Measurements from ENCODE around the gene SPRY4. TPM values are rescaled to one million over a fixed set of nuclear protein-coding genes. Genes with fewer than 3 reads are reported as not detected.

SPRY4 gene
- total and polyA plus RNA-seq, 2 of the 4 experiments (the other 2 are of a cell fraction), result 8.4 to 21.0 TPM

DNA sequence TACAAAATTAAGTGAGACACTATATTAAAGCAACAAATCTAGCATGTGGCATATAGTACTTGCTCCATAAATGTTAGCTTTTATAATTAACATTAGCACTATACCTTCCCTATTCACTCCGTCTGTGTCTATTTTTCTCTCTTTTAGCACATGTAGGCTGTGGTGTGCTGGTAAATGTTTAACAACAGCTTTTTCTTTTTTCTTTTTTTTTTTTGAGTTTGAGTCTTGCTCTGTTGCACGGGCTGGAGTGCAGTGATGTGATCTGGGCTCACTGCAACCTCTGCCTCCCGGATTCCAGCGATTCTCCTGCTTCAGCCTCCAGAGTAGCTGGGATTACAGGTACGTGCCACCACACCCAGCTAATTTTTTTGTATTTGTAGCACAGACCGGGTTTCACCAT lies 62.1 kb downstream of the SPRY4 start:
- H2AK5ac ChIP-seq (ENCODE audit: low read depth, low read length), result no peak overlapping the region
- no peaks in the 10 kb centered on the region for H4K20me1 ChIP-seq (ENCODE audit: insufficient read depth, low read length)
- TF ChIP-seq BHLHE40 (IDR thresholded peaks at IDR 0.05; ENCODE audit: low read depth, low read length) (no peak), MXI1 (IDR thresholded peaks at IDR 0.05; ENCODE audit: borderline replicate concordance, low read depth, low read length) (no peak)
- TF ChIP-seq, protein P1, sequence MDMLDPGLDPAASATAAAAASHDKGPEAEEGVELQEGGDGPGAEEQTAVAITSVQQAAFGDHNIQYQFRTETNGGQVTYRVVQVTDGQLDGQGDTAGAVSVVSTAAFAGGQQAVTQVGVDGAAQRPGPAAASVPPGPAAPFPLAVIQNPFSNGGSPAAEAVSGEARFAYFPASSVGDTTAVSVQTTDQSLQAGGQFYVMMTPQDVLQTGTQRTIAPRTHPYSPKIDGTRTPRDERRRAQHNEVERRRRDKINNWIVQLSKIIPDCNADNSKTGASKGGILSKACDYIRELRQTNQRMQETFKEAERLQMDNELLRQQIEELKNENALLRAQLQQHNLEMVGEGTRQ (IDR thresholded peaks at IDR 0.05; ENCODE audit: low read depth, low read length), result no peak
- H2AFZ ChIP-seq (replicated peaks; ENCODE audit: low read length, poor library complexity), result no peak overlapping the region
- no peak overlapping the region for H2BK5ac ChIP-seq (ENCODE audit: low read depth, low read length, poor library complexity, severe bottlenecking)
- H2BK120ac ChIP-seq (ENCODE audit: low read depth, low read length), result no peak overlapping the region
- H2AK9ac ChIP-seq (replicated peaks; ENCODE audit: low read depth, low read length, poor library complexity), result no peak overlapping the region
- no peak overlapping the region for H4K91ac ChIP-seq (ENCODE audit: insufficient read depth, low read depth, low read length)
- no peaks in the 10 kb centered on the region for H3K9me1 ChIP-seq (ENCODE audit: insufficient read depth, low read length)
- H3K9ac ChIP-seq (ENCODE audit: low read depth, low read length), result no peak overlapping the region
- no CpG with 5 or more reads among the region's 6 CpGs for WGBS, 2 experiments (ENCODE audit: extremely low coverage in 2 of 2, insufficient read length in 1 of 2)
- no peaks in the 10 kb centered on the region for H3K27me3 ChIP-seq (ENCODE audit: control insufficient read depth, insufficient read depth, low read length)
- H3K18ac ChIP-seq (ENCODE audit: low read depth, low read length), result no peak overlapping the region
- ChIA-PET CTCF (interaction anchor here (0.6 to 1.2 kb wide), 2 partner anchors 9 to 938 kb away, joined by 3 read pairs; no protein-coding TSS in a partner anchor), POLR2A (ENCODE audit: unreplicated experiment) (no interaction called here)
- no peaks in the 10 kb centered on the region for H3K79me1 ChIP-seq (ENCODE audit: low read depth in 1 of 2, low read length in 2 of 2)
- ATAC-seq (ENCODE audit: low read depth) (no peak), DNase-seq (no peak)
- H3K9me3 ChIP-seq (ENCODE audit: control insufficient read depth, insufficient read depth, low read length), result no peaks in the 10 kb centered on the region
- no TSS peak for BruUV-seq (replicated peaks)
- dilution Hi-C loops (cut with HindIII; ENCODE audit: low sequenced_read_pairs, unreplicated experiment), result no loop called here
- H2BK15ac ChIP-seq (ENCODE audit: low read depth, low read length), result no peak overlapping the region
- intact Hi-C loops (cut with micrococcal nuclease), result no loop called here
- no peaks in the 10 kb centered on the region for H3K36me3 ChIP-seq (ENCODE audit: control insufficient read depth, insufficient read depth, low read length)
- in situ Hi-C loops (cut with MboI; ENCODE audit: low sequenced_read_pairs), result no loop called here
- H4K5ac ChIP-seq (ENCODE audit: low read depth, low read length), result no peak overlapping the region
- no peak overlapping the region for H3K23ac ChIP-seq (ENCODE audit: low read depth, low read length)
- H2BK20ac ChIP-seq (ENCODE audit: low read depth, low read length), result no peak overlapping the region
- H4K8ac ChIP-seq (ENCODE audit: low read depth in 2 of 2, low read length in 2 of 2), result no peak overlapping the region
- no peak overlapping the region for H3K4me2 ChIP-seq (ENCODE audit: low read depth, low read length)
- H3K4me1 ChIP-seq (ENCODE audit: control insufficient read depth, insufficient read depth, low read length), result no peaks in the 10 kb centered on the region
- H3K4ac ChIP-seq (ENCODE audit: low read depth, low read length), result no peak overlapping the region
- H3K4me3 ChIP-seq (ENCODE audit: insufficient read depth, low read depth, low read length), result no peak overlapping the region
- no peak overlapping the region for H3K56ac ChIP-seq (ENCODE audit: extremely low read depth, insufficient read depth, low read length)
- H3K27ac ChIP-seq (ENCODE audit: insufficient read depth, low read length), result no peak overlapping the region
- no peak overlapping the region for H3K14ac ChIP-seq (replicated peaks; ENCODE audit: low read depth, low read length)

Small RNAs within 50 kb of the gene (microRNA-seq; reads per million reads assigned to microRNA genes)
- gene RF02038 (ENCODE audit: insufficient read depth, insufficient read length) (not detected), gene RF02039 (ENCODE audit: insufficient read depth, insufficient read length) (not detected)

Small RNAs within 50 kb of the gene (small RNA-seq; reads per million reads assigned to genes)
- 0 reads per million in 5 experiments for gene RF02038
- gene RF02039, result 0 reads per million in 5 experiments

Other genes with a start within 250 kb of the SPRY4 start
- 7.7 and 21.9 TPM in 2 replicates for gene NDFIP1, start 216.2 kb downstream of the SPRY4 start, total RNA-seq (2012; rRNA removed)
- gene NDFIP1, start 216.2 kb downstream of the SPRY4 start, polyA plus RNA-seq (2012; rRNA removed), result 10.7 and 15.4 TPM in 2 replicates

All from IMR-90 (cell line).